Umbilical cord (tissue), 2 donors: ENCODE measurements around the gene CFAP70. TPM values are rescaled to one million over a fixed set of nuclear protein-coding genes. Genes with fewer than 3 reads are reported as not detected.

Experiments
- DNase-seq: peaks from one replicate; pipeline ENCODE4 v3.0.0-alpha.2; 2015; ENCODE audit warnings: low spot score
- total RNA-seq: library from RNA; depleted of rRNA; stranded (reverse); fragments of >200 nt; gene quantifications from one replicate; pipeline ENCODE4 v1.2.3, GENCODE V29; 2014; ENCODE audit warnings: low replicate concordance; ENCODE audit not compliant: insufficient read depth

Gene CFAP70
- total RNA-seq, 1 donor from 2014 or later: 6.5 TPM

- no peak for DNase-seq
These were observed 141.0 kb downstream of the CFAP70 start for GRCh38 chr10:73217628-73218027.

- no peak for DNase-seq
These were observed 142.9 kb downstream of the CFAP70 start for GRCh38 chr10:73215749-73216148.

- no peak for DNase-seq
These were observed 147.4 kb downstream of the CFAP70 start for GRCh38 chr10:73211106-73211811.

- no peak for DNase-seq
These were observed 148.1 kb downstream of the CFAP70 start for GRCh38 chr10:73210395-73211105.

- no peak for DNase-seq
These were observed 149.0 kb downstream of the CFAP70 start for GRCh38 chr10:73209705-73210104.

GRCh38 chr10:73207883-73208282 lies 150.8 kb downstream of the CFAP70 start:
- no peak for DNase-seq

GRCh38 chr10:73206385-73206784 lies 152.3 kb downstream of the CFAP70 start:
- no peak for DNase-seq

- DNase-seq: no peak
These were observed 152.8 kb downstream of the CFAP70 start for GRCh38 chr10:73205890-73206289.

- DNase-seq: no peak
These were observed 153.6 kb downstream of the CFAP70 start for GRCh38 chr10:73205081-73205480.

Other genes starting within 250 kb of the CFAP70 start
- gene NUDT13, start 248.4 kb downstream of the CFAP70 start, total RNA-seq: 8.4 TPM
- gene ECD, start 190.9 kb downstream of the CFAP70 start, total RNA-seq: 26.5 TPM
- 24.1 TPM for gene FAM149B1, start 190.7 kb downstream of the CFAP70 start, total RNA-seq
- 23.6 TPM for gene DNAJC9, start 111.6 kb downstream of the CFAP70 start, total RNA-seq
- gene MRPS16, start 106.2 kb downstream of the CFAP70 start, total RNA-seq: 24.3 TPM
- 61.9 TPM for gene ANXA7, start 55.2 kb upstream of the CFAP70 start, total RNA-seq
- gene MSS51, start 74.7 kb upstream of the CFAP70 start, total RNA-seq: 1.4 TPM
- gene PPP3CB, start 137.2 kb upstream of the CFAP70 start, total RNA-seq: 37.1 TPM
- 8.4 TPM for gene USP54, start 232.5 kb upstream of the CFAP70 start, total RNA-seq